Activated T-cell treated with anti-CD3 and anti-CD28 coated beads for 48 hours (primary cell): ENCODE measurements around the gene SNRPB2.

Experiments
- DNase-seq: peaks from one replicate; pipeline ENCODE4 v3.0.0-alpha.2; 2020; ENCODE audit warnings: low read depth

Gene SNRPB2

DNA sequence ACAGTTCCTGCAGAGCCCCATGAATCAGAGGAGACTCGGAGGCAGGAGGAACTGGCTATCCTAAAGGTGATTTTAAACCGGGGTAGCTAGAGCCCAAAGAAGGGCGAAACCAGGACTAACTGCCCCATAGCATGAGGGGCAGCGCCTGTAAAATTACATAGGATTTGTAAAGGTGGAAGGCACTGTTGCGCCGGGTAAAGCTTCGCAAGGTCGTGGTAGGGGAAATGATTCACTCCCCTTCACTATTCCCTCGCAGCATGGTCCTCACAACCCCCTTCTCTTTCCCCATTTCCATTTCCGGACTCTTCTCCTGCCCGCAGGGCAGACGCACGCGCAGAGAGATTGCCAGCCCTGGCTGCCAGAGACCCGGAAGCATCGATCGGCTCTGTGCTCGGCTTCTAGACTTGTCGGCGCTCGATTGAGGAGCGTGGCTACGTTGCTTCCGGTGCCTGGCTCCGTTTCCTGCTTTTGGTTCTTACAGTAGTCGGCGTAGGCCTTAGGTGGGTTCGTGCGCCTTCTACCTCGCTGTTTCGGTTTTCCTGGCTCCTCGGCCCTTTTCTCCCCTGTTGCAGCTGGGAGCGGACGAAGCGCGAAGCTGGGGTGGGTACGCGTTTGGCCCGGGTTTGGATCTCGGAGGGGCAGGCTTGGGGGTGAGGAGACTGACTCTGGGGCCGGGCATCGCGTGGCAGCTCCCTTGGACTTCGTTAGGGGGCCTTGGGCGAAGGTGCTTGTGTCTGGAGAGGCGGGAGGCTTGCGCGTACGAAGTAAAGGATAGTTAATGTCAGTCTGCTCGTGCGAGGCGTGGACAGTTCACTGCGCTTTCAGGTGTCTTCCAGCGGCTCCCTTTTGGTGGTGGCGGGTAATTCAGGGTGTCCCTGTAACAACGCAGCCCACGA lies at the start of gene SNRPB2:
Gene SNRPB2, plus strand, starts transcription at position 462 of the 896 bp plus-strand sequence. CDS start 1,677 bp downstream, outside the sequence.
- peak; percentile 85 for DNase-seq

DNA sequence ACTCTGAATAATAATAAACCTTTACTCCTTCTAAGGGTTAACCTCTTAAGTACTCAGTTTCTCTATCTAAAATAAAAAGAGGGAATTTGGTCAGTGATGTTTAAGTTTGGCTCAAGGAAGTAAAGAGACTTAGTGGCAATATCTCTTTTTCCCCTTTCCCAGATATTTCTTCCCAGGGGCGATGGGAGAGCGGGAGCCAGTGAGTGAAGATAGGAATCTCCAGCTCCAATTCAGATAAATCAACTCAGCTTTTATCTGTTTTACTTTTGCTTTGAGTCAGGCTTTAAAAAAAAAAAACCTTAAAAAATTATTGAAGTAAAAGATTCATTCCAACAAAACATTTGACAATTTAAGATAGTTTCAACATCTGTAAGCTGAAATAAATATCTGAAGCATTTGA lies 45.4 kb upstream of the SNRPB2 start:
- no peak for DNase-seq

DNA sequence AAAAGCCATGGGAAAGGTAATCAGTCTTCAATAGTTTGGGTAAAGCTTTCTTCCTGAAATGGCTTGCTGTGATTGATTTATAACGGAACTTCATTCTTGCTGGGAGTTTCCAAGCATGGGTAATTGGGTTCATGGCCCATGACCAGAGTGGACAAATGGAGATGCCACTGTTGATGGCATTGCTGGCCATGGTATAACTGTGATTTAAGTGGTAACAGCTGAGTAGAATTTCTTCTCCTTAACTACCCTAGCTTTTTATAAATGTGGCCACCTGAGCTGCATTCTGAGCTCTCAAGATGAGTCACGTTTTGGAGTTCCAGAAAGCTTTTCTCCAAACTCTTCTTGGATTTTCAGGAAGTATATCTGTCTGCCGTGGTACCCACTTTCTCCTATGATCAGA lies 39.9 kb upstream of the SNRPB2 start:
- DNase-seq, result no peak

DNA sequence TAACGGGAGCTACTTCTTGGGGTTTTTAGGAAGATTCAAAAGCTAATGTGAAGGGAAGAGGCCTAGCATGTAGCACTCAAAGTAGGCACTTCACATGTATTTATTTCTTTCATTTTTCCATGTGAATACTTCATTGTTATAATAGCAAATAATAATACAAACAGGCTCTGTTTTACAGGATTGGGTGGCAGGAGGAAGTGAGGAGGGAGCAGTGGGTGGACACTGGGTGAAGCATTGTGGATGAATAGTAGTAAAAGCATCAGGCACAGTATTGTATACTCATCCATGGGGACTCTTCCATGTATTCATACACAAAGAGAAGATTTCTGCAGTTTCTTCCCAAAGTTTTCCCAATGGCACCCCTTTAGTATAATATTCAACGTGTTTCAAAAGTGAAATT lies 38.4 kb upstream of the SNRPB2 start:
- DNase-seq, result no peak

DNA sequence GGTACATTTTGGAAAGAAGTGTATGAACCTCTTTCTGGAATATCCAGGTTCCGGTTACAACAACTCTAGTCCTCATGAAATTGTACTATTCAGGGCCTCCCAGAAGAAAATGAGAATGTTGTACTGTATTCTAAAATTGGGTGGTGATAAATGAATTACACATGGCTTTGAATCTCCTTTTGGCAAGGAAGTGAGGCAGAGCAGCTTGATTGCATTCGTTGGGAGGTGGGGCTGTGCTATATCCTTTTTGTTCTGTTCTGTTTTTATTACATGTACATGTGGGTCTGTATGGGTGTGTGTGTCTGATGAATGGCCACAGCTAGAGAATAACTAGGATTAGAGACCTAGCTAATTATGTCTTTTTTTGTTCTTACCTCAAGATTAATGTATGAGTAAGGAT lies 37.8 kb upstream of the SNRPB2 start:
- no peak for DNase-seq

DNA sequence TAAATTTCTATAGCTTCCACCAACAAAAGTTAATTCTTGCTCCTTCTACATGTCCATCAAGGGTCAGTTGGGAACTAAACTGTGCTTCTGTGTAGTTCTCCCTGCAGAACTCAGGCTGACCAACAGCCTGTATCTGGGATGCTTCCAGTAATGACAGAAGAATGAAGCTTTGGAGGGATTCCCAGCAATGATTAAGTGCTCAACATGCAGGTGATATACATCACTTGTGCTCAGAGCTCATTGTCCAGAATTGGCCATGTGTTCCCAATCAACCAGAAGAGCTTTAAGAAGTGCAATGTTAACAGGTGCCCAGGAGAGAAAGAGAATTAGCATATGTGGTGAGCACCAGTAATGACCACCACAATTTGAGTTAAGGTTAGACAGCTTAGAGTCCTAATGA lies 37.4 kb upstream of the SNRPB2 start:
- DNase-seq, result no peak

DNA sequence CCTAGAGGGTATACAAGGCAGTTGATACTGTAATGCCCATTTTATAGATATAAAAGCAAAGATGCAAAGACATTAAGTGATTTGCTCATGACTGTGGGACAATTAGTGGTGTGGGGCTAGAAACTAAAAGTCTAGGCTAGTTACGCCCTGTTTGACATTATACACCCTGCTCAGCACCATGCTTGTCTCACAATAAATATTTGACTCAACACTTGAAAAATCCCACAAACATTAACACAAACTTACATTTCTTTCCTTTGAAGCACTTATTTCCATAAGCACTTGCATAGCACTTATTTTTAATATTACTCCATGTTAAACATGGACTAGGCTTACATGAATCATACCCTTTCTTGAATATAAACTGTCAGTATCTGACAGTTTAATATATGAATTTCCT lies 36.5 kb upstream of the SNRPB2 start:
- DNase-seq, result no peak

DNA sequence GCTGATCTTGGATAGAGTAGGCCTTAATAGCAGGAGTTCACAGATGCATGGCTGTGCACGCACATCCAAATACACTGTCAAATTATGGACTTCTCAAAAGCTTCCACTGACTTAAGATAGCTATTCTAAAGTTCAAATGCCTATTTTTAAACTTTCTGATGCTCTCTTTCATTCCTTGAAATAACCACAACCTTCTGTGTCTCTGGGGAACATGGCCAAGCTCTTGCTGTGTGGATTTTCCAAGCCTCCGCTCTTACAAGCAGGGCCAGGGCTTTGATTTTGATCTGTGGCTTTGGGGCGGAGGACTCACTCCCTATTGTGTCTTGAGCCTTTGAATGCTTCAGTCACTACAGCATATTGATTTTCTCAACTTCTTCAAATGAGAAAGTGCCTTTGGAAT lies 35.7 kb upstream of the SNRPB2 start:
- no peak for DNase-seq

DNA sequence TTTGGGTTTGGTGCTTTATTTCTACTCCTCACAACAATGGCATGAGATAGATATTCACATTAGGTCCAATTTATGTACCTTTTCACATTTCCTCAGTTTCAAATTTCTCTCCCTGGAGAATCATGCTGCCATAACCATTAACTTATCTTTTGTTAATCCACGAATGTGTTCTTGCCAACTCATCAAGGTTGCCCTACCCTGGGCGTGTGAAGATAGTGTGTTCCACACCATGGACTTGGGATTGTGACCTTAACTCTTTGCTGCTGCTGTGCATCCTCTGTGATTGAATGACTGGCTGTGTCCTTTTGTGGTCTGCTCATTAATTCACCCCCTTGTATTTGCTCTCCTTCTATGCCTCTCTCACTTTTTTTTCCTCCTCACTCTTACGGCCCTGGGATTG lies 34.2 kb upstream of the SNRPB2 start:
- no peak for DNase-seq

DNA sequence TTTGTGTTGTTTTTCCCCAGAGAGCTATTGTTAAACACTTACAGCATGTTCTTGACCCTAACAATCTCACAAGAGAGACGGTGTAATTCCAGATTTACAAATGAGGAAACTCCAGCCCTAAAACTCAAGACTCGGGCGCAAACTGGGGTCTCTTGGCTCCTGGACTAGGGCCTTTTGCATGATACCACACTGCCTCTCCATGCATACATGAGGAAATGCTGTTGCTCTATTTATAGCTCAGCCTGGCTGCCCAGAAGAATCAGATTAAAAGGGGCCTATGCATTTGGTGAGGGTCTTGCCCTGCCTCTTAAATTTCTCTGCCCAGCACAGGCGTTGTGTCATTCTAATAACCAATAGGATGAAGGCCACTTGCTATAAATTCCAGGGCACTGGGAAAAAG lies 30.5 kb upstream of the SNRPB2 start:
- DNase-seq, result no peak

DNA sequence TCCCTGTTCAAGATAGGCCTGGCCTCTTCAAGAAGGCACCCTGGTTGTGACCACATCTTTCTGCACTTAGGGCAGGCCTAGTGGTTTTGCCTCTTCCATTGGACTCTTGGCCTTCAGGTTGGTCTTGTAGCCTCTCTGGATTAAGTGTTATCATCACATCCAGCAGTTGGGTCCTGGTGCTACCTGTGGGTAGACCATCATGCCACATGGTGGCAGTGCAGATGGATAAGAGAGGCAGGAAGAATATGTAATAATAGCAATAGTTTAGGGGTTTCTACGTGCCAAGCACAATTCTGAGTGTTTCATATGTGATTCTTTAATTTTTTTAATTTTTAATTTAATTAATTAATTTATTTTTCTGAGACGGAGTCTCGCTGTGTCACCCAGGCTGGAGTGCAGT lies 28.5 kb upstream of the SNRPB2 start:
- DNase-seq, result no peak

DNA sequence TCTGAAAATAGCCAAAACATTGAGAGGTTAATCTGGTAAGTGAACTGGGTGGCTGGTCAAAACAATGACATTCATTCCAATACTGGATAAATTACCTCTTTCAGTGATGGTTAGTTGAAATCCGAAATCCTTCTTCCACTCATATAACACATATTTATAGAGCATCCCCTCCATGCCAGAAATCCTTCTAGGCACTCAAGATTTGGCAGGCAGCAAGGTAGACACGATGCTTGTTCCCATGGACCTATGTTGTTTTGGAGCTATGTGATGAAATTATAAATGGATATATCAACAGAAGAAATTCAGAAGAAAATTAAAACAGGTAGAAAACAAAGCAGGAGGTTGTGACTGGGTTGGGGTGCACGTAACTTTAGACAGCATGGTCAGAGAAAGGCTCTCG lies 26.3 kb upstream of the SNRPB2 start:
- DNase-seq, result no peak

DNA sequence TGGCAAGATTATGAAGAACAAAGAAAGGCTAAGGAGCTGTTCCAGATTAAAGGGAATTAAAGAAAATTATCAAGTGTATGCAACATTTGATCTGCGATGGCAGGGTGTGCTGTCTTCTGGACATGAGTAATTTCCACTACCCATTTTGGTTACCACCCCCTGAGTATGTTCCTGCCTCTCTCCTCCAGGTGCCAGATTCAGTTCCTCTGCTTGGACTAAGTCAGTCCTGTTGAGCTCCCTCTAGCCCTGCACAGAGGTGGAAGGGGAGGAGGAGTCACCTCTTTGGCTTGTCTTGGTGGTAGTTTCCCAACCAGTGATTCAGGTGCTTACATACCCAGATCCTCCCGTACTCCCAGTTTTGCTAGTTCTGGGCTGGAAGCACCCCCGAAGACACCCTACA lies 22.2 kb upstream of the SNRPB2 start:
- no peak for DNase-seq

DNA sequence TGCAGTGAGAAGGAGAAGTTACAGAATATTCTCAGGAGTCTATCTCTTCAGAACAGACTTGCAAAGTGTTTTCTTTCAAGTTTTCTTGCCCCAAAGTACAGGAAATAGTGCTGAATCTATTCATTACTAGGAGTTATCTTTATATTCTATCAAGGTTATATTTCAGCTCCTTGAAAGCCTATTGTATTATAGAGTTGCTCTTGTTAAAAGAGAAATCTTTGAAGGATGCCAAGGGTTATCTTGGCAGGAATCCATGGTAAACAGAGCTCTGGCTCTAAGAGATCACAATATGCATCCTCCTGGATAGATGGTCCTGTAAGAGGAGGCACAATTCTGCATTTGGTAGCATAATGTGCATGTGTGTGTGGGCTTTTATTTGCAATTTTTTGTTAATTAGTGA lies 21.2 kb upstream of the SNRPB2 start:
- DNase-seq, result no peak

DNA sequence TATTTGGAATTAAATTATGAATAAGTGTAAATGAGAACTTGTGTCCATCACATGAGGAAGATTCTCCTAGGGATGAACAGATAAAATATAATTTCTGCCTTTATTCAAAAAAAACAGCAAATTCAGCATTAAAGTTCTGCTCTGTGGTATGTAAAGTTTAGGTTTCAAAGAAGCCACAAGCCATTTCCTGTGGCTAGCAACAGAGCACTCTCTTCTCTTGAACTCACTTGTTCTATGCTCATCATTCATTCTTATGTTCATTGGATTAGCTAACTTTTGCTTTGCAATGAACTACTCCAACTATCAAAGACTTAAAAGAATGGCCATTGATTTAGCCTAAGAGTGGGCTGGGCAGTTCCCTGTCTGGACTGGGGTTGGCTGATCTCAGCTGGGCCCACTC lies 20.8 kb upstream of the SNRPB2 start:
- no peak for DNase-seq

DNA sequence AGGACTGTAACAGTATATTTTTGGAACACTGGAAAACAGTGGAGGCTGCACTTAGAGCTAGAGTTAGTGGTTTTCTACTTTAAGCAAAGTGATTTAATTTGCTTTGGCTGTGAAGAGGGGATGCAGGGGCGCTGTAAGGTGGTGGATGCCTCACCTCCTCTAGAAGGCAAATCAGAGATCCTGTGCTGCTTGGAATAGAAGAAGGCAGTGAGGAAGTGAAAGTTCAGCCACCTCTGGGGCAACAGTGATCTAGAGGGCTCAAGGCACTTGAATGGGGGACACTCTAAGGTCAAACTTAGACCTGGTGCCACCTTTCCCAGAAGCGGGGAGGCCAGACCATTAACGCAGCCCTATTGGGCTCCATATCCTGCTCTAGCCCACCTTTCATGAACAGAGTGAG lies 19.0 kb upstream of the SNRPB2 start:
- no peak for DNase-seq

DNA sequence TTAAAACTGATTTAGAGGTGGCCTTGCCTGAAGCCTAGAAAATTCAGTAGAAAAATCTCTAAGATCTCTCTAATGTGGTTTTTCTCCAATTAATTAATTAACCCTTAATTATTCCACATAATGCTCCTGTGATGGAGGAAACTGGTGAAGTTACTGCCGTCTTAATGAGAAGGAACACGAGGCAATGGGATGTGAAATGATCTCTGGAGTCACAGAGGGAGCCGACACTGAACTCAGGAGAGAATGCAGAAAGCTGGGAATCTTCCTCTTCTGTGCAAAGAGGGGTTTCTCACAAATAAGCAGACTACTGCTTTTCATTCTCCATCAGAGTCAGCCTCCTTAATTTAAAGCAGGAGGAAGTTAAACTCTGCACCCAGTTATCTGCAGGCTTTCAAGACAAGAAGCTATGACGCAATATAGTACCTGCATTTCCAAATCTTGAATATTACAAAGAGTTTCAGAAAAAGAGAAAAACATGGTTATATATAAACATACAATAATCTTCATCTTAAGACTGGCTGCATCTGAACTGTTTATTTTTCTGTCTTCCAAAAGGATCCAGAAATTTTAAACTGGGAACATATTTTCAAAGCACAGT lies 18.1 kb upstream of the SNRPB2 start:
- DNase-seq, result no peak

DNA sequence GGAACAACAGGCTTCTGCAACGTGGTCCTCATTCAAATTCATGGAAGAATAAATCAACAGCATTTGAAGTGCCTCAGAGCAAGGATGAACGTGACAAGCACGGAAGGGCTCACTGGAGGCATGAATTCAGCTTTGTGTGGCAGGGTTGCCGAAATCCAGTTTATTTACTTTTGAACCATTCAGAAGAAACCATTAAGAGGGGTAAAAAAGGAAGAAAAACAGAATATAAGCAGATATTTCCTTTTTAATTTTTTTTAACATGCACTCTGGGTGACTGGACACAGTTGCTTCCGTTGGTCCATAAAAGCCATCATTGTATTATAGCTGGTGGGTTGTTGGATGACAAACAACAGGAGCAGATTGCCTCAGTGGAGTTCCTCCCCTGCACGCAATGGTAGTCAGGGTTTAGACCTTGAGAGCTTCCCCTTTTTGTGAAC lies 17.3 kb upstream of the SNRPB2 start:
- no peak for DNase-seq

DNA sequence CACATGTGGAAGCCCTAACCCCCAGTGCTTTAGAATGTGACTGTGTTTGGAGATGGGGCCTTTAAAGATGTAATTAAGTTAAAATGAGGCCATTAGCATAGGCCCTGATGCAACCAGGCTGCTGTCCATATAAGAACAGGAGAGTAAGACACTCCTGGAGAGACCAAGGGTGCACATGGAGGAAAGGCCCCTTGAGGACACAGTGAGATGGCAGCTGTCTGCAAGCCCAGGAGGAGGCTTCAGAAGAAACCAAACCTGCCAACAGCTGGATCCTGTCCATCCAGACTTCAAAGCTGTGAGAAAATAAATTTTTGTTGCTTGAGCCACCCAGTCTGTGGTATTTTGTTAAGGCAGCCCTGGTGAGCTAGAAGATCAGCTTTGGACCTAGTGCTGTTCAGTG lies 16.8 kb upstream of the SNRPB2 start:
- no peak for DNase-seq

DNA sequence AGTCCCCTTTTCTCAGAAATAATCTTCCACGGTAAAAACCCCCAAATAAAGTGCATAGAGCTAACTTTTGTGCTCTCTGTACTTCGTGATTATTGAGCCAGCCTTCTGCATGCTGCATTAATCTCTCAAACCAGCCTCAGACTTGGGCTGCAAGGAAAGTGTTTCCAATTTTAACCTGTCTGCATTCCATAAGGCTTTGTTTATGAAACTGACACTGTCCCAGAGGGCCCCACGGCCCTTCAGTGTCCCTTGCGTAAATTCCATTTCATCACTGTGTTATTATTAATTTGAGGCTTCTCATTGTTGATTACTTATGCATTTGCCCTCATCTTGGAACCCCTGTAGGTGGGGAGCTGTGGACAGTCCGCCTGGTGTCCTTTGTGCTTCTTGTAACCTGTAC lies 15.6 kb upstream of the SNRPB2 start:
- no peak for DNase-seq

DNA sequence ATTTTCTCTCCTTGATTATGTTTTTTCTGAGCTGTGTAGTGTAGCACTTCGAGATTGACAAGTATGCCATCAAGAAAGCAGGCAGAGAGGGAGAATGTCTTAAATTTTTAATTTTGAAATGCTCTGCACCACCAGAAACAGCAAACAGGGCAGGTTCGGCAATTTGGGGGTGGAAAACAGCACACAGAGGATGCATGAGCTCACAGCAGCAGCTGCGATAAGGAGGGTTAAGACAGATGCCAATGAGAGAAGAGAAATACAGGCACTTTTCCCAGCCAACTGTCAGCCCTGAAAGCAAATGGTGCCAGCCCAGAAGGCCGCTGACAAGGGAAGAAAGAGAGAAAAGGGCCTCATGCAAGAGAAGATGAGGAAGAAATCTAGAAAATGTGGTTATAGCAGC lies 15.1 kb upstream of the SNRPB2 start:
- DNase-seq, result no peak

DNA sequence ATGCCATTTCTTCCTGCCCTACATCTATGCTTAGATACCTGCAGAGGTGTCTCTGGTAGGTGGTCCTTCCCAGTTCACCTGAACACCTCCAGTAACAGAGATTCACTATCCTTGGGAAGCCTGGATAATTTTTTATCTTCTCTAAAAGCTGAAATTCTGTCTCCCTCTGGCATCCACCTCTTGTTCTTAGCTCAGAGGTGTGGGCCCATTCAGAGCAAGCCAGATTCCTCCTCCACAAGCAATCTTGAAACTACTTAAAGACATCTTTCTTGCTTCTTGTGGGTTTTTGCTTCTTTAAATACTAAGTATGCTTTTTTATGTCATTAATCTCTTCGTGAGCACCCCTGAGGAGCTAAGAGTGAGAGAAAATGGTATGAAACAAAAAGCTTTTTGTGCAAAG lies 10.4 kb upstream of the SNRPB2 start:
- no peak for DNase-seq

DNA sequence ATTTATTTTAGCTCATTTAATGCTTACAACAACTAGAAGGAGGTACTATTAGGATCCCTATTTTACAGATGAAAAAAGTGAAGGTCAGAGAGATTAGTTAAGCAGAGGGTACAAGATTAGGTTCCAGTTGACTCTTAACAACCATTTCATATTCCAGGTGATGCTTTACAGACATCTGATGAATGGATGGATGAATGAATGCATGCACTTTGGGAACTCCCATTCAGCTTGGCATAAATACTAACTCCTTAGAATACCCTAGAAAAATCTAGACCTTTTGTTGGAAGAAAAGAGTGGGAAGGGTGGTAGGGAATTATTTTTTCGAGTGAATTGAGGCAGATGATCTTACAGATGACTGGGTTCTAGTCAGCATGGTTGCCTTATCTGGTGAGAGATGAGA lies 746 bp upstream of the SNRPB2 start:
- no peak for DNase-seq
